ENCODE results near the gene WAS.

DNA sequence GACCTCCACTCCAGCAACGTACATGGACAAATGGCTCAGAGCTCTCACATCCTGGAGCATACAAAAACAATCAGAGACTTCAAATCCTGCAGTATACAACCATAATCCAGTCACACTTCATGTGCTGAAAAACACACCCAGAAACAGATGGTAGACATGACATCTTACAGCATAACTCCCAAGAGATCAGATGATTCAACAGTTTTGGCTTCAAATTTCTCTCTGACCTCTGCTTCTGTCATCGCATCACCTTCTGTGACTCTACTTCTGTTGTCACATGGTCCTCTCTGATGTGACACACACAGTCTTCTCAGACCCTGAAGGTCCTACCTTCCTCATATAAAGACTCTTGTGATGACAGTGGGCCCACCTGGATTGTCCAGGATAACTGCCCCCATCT lies 31.5 kb downstream of the WAS start:
- TF ChIP-seq GATA2 (IDR thresholded peaks at IDR 0.05; ENCODE audit: low read depth, low read length) = no peak
- TF ChIP-seq GATA3 (IDR thresholded peaks at IDR 0.05; ENCODE audit: low read depth, low read length) = no peak

Measured in SH-SY5Y (cell line).